Upper lobe of right lung (tissue), 1 donor: ENCODE data around the gene VWA8. TPM values are rescaled to one million over a fixed set of nuclear protein-coding genes. Genes with fewer than 3 reads are reported as not detected.
A peak's percentile ranks its signal among the peaks of the same experiment; 100 is the strongest.

Source experiments
- ATAC-seq: fragments of 200-7000 bp; cut with Tn5 transposase; one replicate; pipeline ENCODE4 v1.9.1; 2020; ENCODE audit warnings: mild to moderate bottlenecking, moderate library complexity
- DNase-seq: peaks from one replicate; pipeline ENCODE4 v3.0.0-alpha.2; 2020
- H3K27ac ChIP-seq: fragments of 200-600 bp; one replicate; pipeline ENCODE4 v1.8.0; 2022
- H3K27me3 ChIP-seq: fragments of 200-600 bp; one replicate; pipeline ENCODE4 v1.8.0; 2022; ENCODE audit warnings: mild to moderate bottlenecking
- H3K36me3 ChIP-seq: fragments of 200-600 bp; one replicate; pipeline ENCODE4 v1.8.0; 2022
- H3K4me1 ChIP-seq: fragments of 200-600 bp; one replicate; pipeline ENCODE4 v1.8.0; 2022
- H3K4me3 ChIP-seq: fragments of 200-600 bp; one replicate; pipeline ENCODE4 v1.8.0; 2022; ENCODE audit warnings: mild to moderate bottlenecking
- H3K9me3 ChIP-seq: fragments of 200-600 bp; one replicate; pipeline ENCODE4 v1.8.0; 2022
- intact Hi-C: fragments of 100-400 bp; cut with DNase I; formaldehyde crosslinking; loops from one replicate; pipeline ENCODE4 v1.11.0; 2022
- total RNA-seq: library from RNA; stranded (reverse); fragmentation: NEBNext Ultra II Directional; extraction: Animal tissue kit (Norgen Biotek cat#: 25700); gene quantifications from one replicate; pipeline ENCODE4 v1.2.1, GENCODE V29; 2021
- TF ChIP-seq, protein P1 (sequence below): fragments of 200-600 bp; IDR thresholded peaks from one replicate; pipeline ENCODE4 v1.8.0; 2022; ENCODE audit warnings: antibody characterized with exemption
- donor health status: DM: no; HTN: yes; CAD: no; lungs with severe emphysema.

The VWA8 gene
- total RNA-seq, 1 donor from 2014 or later: 20.6 TPM

DNA sequence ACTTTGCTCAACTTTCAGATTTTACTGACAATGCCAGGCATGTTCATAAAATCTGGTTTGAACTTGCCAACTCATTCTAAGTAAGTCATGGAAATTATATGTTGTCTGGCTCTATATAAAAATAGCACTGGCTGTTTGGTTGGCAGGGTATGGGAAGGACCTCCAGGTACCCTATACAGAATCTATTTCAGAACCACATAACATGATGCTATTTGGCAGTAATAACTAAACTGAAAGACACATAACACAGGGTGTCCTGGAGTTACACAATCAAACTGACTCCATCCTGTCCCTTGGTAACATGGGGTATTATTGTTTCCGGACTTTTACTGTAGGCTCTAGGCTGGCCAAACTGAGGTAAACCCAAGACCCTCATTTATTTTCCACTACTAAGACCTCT lies 254.8 kb downstream of the VWA8 start:
- ATAC-seq (no peak), DNase-seq (no peak)
- H3K27me3 ChIP-seq: no peaks in the 10 kb centered on the region
- TF ChIP-seq, protein P1, sequence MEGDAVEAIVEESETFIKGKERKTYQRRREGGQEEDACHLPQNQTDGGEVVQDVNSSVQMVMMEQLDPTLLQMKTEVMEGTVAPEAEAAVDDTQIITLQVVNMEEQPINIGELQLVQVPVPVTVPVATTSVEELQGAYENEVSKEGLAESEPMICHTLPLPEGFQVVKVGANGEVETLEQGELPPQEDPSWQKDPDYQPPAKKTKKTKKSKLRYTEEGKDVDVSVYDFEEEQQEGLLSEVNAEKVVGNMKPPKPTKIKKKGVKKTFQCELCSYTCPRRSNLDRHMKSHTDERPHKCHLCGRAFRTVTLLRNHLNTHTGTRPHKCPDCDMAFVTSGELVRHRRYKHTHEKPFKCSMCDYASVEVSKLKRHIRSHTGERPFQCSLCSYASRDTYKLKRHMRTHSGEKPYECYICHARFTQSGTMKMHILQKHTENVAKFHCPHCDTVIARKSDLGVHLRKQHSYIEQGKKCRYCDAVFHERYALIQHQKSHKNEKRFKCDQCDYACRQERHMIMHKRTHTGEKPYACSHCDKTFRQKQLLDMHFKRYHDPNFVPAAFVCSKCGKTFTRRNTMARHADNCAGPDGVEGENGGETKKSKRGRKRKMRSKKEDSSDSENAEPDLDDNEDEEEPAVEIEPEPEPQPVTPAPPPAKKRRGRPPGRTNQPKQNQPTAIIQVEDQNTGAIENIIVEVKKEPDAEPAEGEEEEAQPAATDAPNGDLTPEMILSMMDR: no peak
- intact Hi-C loops: no loop called here
- peaks cover 2% of the 10 kb centered on the region for H3K4me1 ChIP-seq
- H3K4me3 ChIP-seq: no peak overlapping the region
- H3K36me3 ChIP-seq: no peaks in the 10 kb centered on the region
- H3K9me3 ChIP-seq: no peaks in the 10 kb centered on the region
- no peak overlapping the region for H3K27ac ChIP-seq

DNA sequence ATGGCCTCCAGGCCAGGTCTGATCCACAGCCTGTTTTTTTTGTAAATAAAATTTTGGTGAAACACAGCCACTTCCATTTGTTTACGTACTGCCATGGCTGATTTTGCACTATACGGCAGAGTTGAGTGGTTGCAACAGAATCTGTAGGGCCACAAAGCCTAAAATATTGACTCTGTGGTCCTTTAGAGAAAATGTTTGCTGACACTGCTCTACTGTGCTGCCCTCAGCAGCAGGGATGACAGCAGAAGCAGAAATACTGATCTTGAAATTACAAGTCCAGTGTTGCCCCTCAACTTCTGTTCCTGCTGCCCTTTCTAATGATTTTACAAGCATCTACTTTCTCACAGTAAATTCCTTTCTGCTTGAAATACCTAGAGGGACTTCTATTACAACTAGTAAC lies 258.4 kb downstream of the VWA8 start:
- TF ChIP-seq, protein P1: no peak
- no peak for ATAC-seq
- Histone ChIP-seq H3K4me1 (peaks cover 12% of the 10 kb centered on the region), H3K9me3 (no peaks in the 10 kb centered on the region), H3K27ac (no peak overlapping the region), H3K27me3 (no peaks in the 10 kb centered on the region), H3K4me3 (no peak overlapping the region), H3K36me3 (no peaks in the 10 kb centered on the region)
- intact Hi-C loops: no loop called here
- no peak for DNase-seq

- intact Hi-C loops: no loop called here
Measured at GRCh38 chr13:41701676-41702075, 259.2 kb downstream of the VWA8 start.

DNA sequence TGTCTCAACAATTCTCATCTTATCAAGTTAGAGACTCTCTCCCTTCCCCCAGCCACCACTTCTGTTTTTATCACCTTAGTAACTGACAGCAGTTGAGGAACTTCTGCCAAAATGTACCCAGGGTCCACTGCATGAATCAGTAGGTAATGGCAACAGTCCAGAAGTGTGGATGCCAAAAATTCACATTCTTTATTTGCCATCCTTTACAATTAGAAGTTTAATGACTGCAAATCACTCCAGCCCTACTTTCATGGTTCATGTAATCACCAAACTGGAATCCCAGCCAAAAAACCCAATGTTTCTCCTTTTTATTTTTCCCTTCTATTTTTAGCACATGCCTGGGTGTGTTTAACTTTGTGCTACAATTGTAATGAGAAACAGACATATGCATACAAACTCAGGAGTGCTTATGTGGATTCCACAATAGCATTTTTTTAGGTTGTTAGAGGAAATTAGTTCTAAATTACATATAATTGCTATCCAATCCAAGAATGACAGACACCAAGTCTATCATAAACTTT lies 260.1 kb downstream of the VWA8 start:
- no peaks in the 10 kb centered on the region for H3K36me3 ChIP-seq
- ATAC-seq (peak; percentile 53), DNase-seq (no peak)
- no peak overlapping the region for H3K27ac ChIP-seq
- TF ChIP-seq, protein P1: no peak
- no peak overlapping the region for H3K4me3 ChIP-seq
- H3K27me3 ChIP-seq: no peaks in the 10 kb centered on the region
- H3K4me1 ChIP-seq: peaks cover 20% of the 10 kb centered on the region
- intact Hi-C loops: no loop called here
- H3K9me3 ChIP-seq: no peaks in the 10 kb centered on the region

More at GRCh38 chr13:41701676-41702075, 259.2 kb downstream of the VWA8 start:
- TF ChIP-seq, protein P1: no peak
- no peaks in the 10 kb centered on the region for H3K36me3 ChIP-seq
- ATAC-seq (no peak), DNase-seq (no peak)
- H3K27me3 ChIP-seq: no peaks in the 10 kb centered on the region
- H3K9me3 ChIP-seq: no peaks in the 10 kb centered on the region
- no peak overlapping the region for H3K27ac ChIP-seq
- H3K4me1 ChIP-seq: peaks cover 12% of the 10 kb centered on the region
- H3K4me3 ChIP-seq: no peak overlapping the region

DNA sequence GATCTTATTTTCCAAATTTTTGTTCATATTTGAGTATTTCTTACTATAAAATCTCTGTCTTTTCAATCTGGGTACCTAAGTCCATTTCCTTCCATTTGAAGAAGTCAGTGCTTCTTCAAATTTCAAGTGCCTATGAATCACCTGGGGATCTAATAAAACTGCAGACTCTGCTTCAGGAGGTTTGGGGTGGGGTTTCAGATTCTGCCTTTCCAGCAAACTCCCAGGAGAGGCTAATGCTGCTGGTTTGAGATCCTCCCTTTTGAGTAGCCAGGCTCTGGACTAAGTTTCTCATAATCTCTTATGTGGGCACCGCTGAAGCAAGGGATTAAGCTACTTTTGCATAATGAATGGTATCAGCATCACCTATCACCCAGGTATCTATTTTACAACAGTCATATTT lies 261.1 kb downstream of the VWA8 start:
- Histone ChIP-seq H3K36me3 (no peaks in the 10 kb centered on the region), H3K9me3 (no peaks in the 10 kb centered on the region), H3K27ac (no peak overlapping the region), H3K4me1 (peaks cover 28% of the 10 kb centered on the region), H3K27me3 (no peaks in the 10 kb centered on the region), H3K4me3 (no peak overlapping the region)
- TF ChIP-seq, protein P1: no peak
- no peak for DNase-seq
- intact Hi-C loops: no loop called here
- ATAC-seq: no peak

GRCh38 chr13:41697578-41697977 lies 263.3 kb downstream of the VWA8 start:
- ATAC-seq (no peak), DNase-seq (no peak)
- Histone ChIP-seq H3K9me3 (no peaks in the 10 kb centered on the region), H3K27me3 (no peaks in the 10 kb centered on the region), H3K4me3 (no peak overlapping the region), H3K4me1 (peaks cover 28% of the 10 kb centered on the region), H3K27ac (no peak overlapping the region), H3K36me3 (no peaks in the 10 kb centered on the region)
- TF ChIP-seq, protein P1: no peak
- intact Hi-C loops: no loop called here
